B cell (primary cell): ENCODE measurements around the gene VPS13D. TPM values are rescaled to one million over a fixed set of nuclear protein-coding genes. Genes with fewer than 3 reads are reported as not detected.

Experiments used
- ATAC-seq: fragments of 200-7000 bp; cut with Tn5 transposase; one replicate; pipeline ENCODE4 v1.10.0; 2021; ENCODE audit warnings: low read depth, mild to moderate bottlenecking, moderate number of reproducible peaks, moderate library complexity
- CTCF ChIA-PET: fragments of 350-600 bp; sonication (Branson Sonifier 250); formaldehyde crosslinking; loops from one replicate; lab custom pipeline; 2021; ENCODE audit warnings: antibody characterized with exemption, inconsistent platforms; lab: Charles Lee
- POLR2A ChIA-PET: fragments of 350-600 bp; sonication (Branson Sonifier 250); formaldehyde crosslinking; loops from one replicate; lab custom pipeline; 2021; ENCODE audit warnings: antibody characterized with exemption; lab: Charles Lee
- DNase-seq: peaks from one replicate; pipeline ENCODE4 v3.0.0; 2013
- H2AFZ ChIP-seq: 2 replicates; pipeline ENCODE4 v1.6.1; 2012; ENCODE audit warnings: mild to moderate bottlenecking, low read depth, low read length; ENCODE audit not compliant: insufficient read depth, poor library complexity, severe bottlenecking
- H3K27ac ChIP-seq, 2 donors: 1 replicate in 1 of 2; 2 replicates in 1 of 2; pipeline ENCODE4 v1.5.1; 2012 to 2013; ENCODE audit warnings: low read length in 2 of 2, mild to moderate bottlenecking in 2 of 2, moderate library complexity in 1 of 2
- H3K27me3 ChIP-seq, 4 experiments: fragments of 200-600 bp in 1 of 4; sonication (generic) in 1 of 4; replicated peaks in 1 of 4; 1 replicate in 2 of 4; 2 replicates in 2 of 4; pipeline versions ENCODE4 v1.6.1 to v1.7.0; 2013 to 2016; ENCODE audit warnings: low read length in 3 of 4, mild to moderate bottlenecking in 2 of 4, mixed read lengths in 1 of 4, moderate library complexity in 1 of 4; ENCODE audit not compliant: insufficient read depth in 4 of 4, control insufficient read depth in 3 of 4; ENCODE audit errors: control extremely low read depth in 1 of 4
- H3K36me3 ChIP-seq, 2 experiments: replicated peaks in 1 of 2; 1 replicate in 1 of 2; 2 replicates in 1 of 2; pipeline versions ENCODE4 v1.6.1 to v1.7.1; 2013; ENCODE audit warnings: low read length in 1 of 2; ENCODE audit not compliant: insufficient read depth in 2 of 2, control insufficient read depth in 1 of 2; ENCODE audit errors: control extremely low read depth in 1 of 2, extremely low read depth in 1 of 2
- H3K4me1 ChIP-seq, 2 donors: fragments of 200-600 bp in 1 of 2; sonication (generic) in 1 of 2; 1 replicate in 1 of 2; 2 replicates in 1 of 2; pipeline versions ENCODE4 v1.5.1 to v1.6.1; 2013 to 2017; ENCODE audit warnings: low read length in 2 of 2; ENCODE audit not compliant: control insufficient read depth in 2 of 2, insufficient read depth in 2 of 2
- H3K4me2 ChIP-seq: replicated peaks from 2 replicates; pipeline ENCODE3; 2012; ENCODE audit warnings: mild to moderate bottlenecking, low read depth, low read length; ENCODE audit not compliant: poor library complexity, severe bottlenecking
- H3K4me3 ChIP-seq, 5 experiments: fragments of 200-600 bp in 1 of 5; sonication (generic) in 1 of 5; 1 replicate in 3 of 5; 2 replicates in 2 of 5; pipeline versions ENCODE4 v1.5.1 to v1.7.0; 2011 to 2016; ENCODE audit warnings: low read length in 4 of 5, mild to moderate bottlenecking in 4 of 5, low read depth in 2 of 5, control low read depth in 1 of 5, moderate library complexity in 1 of 5; ENCODE audit not compliant: insufficient read depth in 1 of 5; ENCODE audit errors: control extremely low read depth in 1 of 5, extremely low read depth in 1 of 5
- H3K79me2 ChIP-seq: fragments of 200-600 bp; sonication (generic); one replicate; pipeline ENCODE4 v1.6.0; 2016; ENCODE audit warnings: low read length; ENCODE audit not compliant: control insufficient read depth, insufficient read depth
- H3K9ac ChIP-seq: fragments of 200-600 bp; sonication (generic); 2 replicates; pipeline ENCODE4 v1.6.1; 2017; ENCODE audit warnings: mild to moderate bottlenecking, low read length, moderate library complexity
- H3K9me3 ChIP-seq, 3 donors: one replicate each; pipeline versions ENCODE4 v1.6.1 to v1.7.1; 2013; ENCODE audit warnings: low read length in 2 of 3; ENCODE audit not compliant: control insufficient read depth in 2 of 3, insufficient read depth in 1 of 3; ENCODE audit errors: control extremely low read depth in 1 of 3
- H4K20me1 ChIP-seq: 2 replicates; pipeline ENCODE4 v1.6.0; 2012; ENCODE audit warnings: mild to moderate bottlenecking, low read length; ENCODE audit not compliant: insufficient read depth, control insufficient read depth, poor library complexity, severe bottlenecking
- H3K27ac Mint-ChIP-seq: one replicate; pipeline ENCODE4 v1.8.0; 2021; ENCODE audit warnings: mixed read lengths
- H3K27me3 Mint-ChIP-seq: one replicate; pipeline ENCODE4 v1.8.0; 2021; ENCODE audit warnings: mixed read lengths
- H3K4me1 Mint-ChIP-seq: one replicate; pipeline ENCODE4 v1.8.0; 2021; ENCODE audit warnings: mixed read lengths
- H3K4me3 Mint-ChIP-seq: one replicate; pipeline ENCODE4 v1.8.0; 2021; ENCODE audit warnings: mixed read lengths
- H3K9me3 Mint-ChIP-seq: one replicate; pipeline ENCODE4 v1.8.0; 2022; ENCODE audit warnings: mixed read lengths; ENCODE audit not compliant: insufficient read depth
- EZH2 ChIP-seq: IDR thresholded peaks from 2 replicates; pipeline ENCODE4 v1.6.1; 2012; ENCODE audit warnings: borderline replicate concordance, low read depth, mild to moderate bottlenecking, moderate library complexity, low read length; ENCODE audit not compliant: insufficient read depth, poor library complexity, severe bottlenecking
- WGBS: methylation state at CpG from one replicate; pipeline ENCODE4 v1.1.5; 2013; ENCODE audit warnings: missing lambda C conversion rate; ENCODE audit not compliant: insufficient coverage; 5-methylcytosine and 5-hydroxymethylcytosine counted together
- intact Hi-C: fragments of 100-400 bp; cut with micrococcal nuclease; formaldehyde crosslinking; loops from one replicate; pipeline ENCODE4 v1.10.0; 2022
- polyA plus RNA-seq: library from polyadenylated mRNA; depleted of rRNA; stranded (reverse); fragments of >200 nt; gene quantifications from 2 replicates; pipeline ENCODE4 v1.2.3, GENCODE V29; 2012
- total RNA-seq, 2 donors: library from RNA; stranded (reverse); fragments of 120-200 nt in 1 of 2; gene quantifications; 1 replicate in 1 of 2; 2 replicates in 1 of 2; pipeline versions ENCODE4 v1.2.3 to v1.2.4, GENCODE V29; 2013 to 2022
- TF ChIP-seq, protein P1 (sequence below): fragments of 200-600 bp; IDR thresholded peaks from one replicate; pipeline ENCODE4 v1.8.0; 2022; ENCODE audit warnings: antibody characterized with exemption, mild to moderate bottlenecking

The VPS13D gene
- total and polyA plus RNA-seq, 2 donors (not counting 1 experiment from before 2014, with no cell fraction given), result 29.9 to 104 TPM

DNA sequence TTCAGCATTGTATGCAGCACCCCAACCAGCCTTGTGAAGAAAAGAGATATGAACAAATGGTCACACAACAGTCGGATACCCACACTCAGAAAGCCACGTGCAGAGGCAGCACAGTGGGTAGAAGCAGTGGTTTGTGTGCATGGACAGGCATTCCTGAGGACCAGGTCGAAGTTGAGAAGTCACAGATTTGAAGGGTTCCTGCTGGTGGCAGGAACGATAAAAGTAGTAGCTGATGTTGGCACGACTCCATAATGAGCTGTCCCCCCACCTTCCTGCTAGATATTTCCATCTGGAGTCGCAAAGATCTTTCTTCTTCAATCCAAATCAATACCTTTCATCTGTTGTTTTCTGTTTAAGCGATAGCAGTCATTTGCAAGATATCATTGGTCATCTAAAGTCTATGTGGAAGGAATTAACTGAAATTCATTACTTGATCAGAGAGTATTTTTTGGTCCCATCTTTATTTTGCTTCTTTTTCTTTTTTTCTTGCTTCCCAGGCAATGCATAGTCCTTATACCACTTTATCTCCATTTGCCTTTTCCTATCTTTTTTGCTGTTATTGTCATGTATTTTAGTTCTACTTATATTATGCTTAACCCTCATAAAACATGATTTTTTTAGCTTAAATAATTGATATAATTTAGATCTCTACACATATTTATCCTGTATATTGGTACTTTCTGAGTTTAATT is 211.7 kb downstream of the VPS13D start:
- Histone ChIP-seq H2AFZ (no peak overlapping the region), H4K20me1 (no peaks in the 10 kb centered on the region), H3K9me3 (peaks cover 0 to 5% (median 0%) of the 10 kb centered on the region in 3 donors), H3K27ac (no peak overlapping the region), H3K4me1 (peaks cover 9 to 16% of the 10 kb centered on the region in 2 donors), H3K9ac (no peak overlapping the region), H3K4me2 (no peak overlapping the region), H3K4me3 (no peak overlapping the region), H3K79me2 (no peaks in the 10 kb centered on the region), H3K27me3 (no peaks in the 10 kb centered on the region), H3K36me3 (peaks cover 0 to 15% of the 10 kb centered on the region in 2 experiments)
- Mint-ChIP-seq H3K9me3 (peaks cover 3% of the 10 kb centered on the region), H3K27me3 (no peaks in the 10 kb centered on the region), H3K27ac (no peak overlapping the region), H3K4me1 (peaks cover 16% of the 10 kb centered on the region), H3K4me3 (no peak overlapping the region)
- ChIA-PET CTCF (no interaction called here), POLR2A (no interaction called here)
- intact Hi-C loops, result no loop called here
- ATAC-seq, result no peak
- WGBS, result 92% methylated on average over 4 of the region's 7 CpGs
- TF ChIP-seq, protein P1, sequence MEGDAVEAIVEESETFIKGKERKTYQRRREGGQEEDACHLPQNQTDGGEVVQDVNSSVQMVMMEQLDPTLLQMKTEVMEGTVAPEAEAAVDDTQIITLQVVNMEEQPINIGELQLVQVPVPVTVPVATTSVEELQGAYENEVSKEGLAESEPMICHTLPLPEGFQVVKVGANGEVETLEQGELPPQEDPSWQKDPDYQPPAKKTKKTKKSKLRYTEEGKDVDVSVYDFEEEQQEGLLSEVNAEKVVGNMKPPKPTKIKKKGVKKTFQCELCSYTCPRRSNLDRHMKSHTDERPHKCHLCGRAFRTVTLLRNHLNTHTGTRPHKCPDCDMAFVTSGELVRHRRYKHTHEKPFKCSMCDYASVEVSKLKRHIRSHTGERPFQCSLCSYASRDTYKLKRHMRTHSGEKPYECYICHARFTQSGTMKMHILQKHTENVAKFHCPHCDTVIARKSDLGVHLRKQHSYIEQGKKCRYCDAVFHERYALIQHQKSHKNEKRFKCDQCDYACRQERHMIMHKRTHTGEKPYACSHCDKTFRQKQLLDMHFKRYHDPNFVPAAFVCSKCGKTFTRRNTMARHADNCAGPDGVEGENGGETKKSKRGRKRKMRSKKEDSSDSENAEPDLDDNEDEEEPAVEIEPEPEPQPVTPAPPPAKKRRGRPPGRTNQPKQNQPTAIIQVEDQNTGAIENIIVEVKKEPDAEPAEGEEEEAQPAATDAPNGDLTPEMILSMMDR, result no peak
- TF ChIP-seq EZH2, result no peak
- no peak for DNase-seq

GRCh38 chr1:12442217-12442616 is 212.4 kb downstream of the VPS13D start:
- no peak overlapping the region for H3K27ac ChIP-seq
- H3K9ac ChIP-seq, result no peak overlapping the region
- TF ChIP-seq, protein P1, result no peak
- no peak for TF ChIP-seq EZH2
- no peak overlapping the region for H2AFZ ChIP-seq
- POLR2A ChIA-PET, result no interaction called here
- ATAC-seq (no peak), DNase-seq (no peak)
- H3K27me3 Mint-ChIP-seq, result no peaks in the 10 kb centered on the region
- CTCF ChIA-PET, result no interaction called here
- no CpG with 5 or more reads among the region's 1 CpG for WGBS
- H3K27me3 ChIP-seq, result no peaks in the 10 kb centered on the region
- H3K9me3 ChIP-seq, result peaks cover 0 to 5% (median 0%) of the 10 kb centered on the region in 3 donors
- peaks cover 16% of the 10 kb centered on the region for H3K4me1 Mint-ChIP-seq
- H3K9me3 Mint-ChIP-seq, result peaks cover 3% of the 10 kb centered on the region
- intact Hi-C loops, result no loop called here
- no peak overlapping the region for H3K4me3 ChIP-seq
- H3K36me3 ChIP-seq, result peaks cover 0 to 11% of the 10 kb centered on the region in 2 experiments
- H3K27ac Mint-ChIP-seq, result no peak overlapping the region
- no peaks in the 10 kb centered on the region for H3K79me2 ChIP-seq
- peaks cover 9 to 16% of the 10 kb centered on the region in 2 donors for H3K4me1 ChIP-seq
- H3K4me2 ChIP-seq, result no peak overlapping the region
- H3K4me3 Mint-ChIP-seq, result no peak overlapping the region
- no peaks in the 10 kb centered on the region for H4K20me1 ChIP-seq
